Activated CD8-positive, alpha-beta memory T cell treated with anti-CD3 and anti-CD28 coated beads for 48 hours (primary cell): ENCODE results near the gene DNAJC10.

Experiments
- DNase-seq, 3 experiments: peaks; one replicate each; pipeline ENCODE4 v3.0.0-alpha.2; 2020; ENCODE audit warnings: low read depth in 2 of 3, low spot score in 2 of 3

The DNAJC10 gene

DNA sequence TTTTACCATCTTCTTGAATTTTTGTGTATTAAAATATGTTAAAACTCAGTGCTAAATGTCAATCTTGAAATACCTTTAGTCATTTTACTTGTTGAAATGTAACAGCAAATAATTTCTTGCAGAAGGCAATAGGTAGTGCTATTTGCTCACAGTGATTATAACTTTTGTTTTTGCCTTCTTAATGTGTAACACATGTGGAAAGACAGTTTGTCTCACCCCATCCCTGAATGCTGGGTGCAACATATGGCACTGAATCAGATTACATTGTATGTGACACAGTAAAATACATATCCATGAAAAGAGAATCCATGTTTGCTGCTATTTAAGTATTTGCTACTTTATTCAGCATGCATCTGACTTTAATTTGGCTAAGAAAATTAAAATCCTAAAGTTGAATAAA is 115.0 kb downstream of the DNAJC10 start:
- DNase-seq = no peak

DNA sequence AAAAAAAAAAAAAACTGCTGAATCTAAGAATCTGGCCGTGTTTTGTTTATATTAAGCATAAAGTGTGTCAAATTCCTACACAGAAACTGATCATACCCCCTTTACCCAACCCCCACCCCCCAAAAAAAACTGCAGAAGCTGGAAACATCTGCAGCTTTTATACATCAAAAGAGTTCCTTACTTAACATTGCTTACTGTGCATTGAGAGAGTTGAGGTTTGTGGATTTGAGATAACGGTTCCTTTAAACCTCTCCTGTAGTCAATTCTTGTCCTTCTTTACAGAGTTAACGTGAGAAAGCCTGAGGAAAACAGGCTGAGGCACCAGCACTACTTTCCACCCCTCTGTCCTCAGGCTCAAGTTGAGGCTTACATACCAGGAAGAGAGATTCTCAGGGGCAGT is 115.9 kb downstream of the DNAJC10 start:
- no peak for DNase-seq

DNA sequence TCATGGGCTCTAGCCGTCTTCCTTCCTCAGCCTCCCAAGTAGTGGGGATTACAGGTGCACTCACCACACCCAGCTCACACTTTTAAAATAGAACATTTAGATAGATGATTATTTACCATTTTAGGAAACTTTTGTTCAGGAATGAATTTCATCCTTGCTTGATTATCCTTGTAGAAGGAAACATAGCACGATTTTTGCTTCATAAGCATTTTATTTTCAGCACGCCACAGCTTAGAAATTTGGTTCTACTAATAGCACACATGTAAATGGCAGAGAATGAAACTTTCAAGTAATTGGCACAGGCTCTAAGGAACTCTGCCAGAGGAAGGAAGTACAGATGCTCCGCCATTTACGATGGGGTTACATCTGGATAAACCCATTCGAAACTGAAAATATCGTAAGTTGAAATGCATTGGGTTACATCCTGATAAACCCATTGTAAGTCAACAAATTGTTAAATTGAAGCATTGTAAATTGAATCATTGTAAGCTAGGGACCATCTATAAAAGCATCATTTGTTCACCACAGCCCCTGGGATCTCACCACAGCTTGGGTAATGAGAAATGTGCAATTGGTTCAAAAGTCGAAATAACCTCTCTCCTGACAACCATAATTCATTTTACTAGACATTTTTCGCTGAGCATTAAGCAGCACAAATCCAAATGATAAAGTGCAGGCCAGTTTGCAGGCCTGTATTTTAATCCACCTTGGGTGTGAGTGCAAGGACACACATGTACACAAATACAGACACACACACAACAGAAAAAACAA is 117.2 kb downstream of the DNAJC10 start:
- DNase-seq = no peak

DNA sequence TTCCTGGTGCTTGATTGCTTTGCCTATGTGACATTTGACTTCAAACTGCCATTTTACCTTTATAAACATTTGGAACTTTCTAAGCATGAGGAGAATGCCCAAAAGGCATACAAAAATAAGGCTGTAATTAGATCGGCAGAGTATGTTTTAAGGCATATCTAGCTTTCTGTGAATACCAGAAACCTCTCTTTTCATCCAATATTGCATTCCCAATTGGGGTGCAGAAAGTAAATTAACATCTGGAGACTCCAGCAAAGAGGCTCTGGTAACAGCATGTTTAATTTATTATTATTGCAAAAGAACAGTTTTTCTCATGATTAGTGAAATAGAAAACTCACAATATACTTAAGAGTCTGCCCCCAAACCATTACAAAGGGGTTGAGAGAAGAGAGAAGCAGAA is 118.2 kb downstream of the DNAJC10 start:
- no peak for DNase-seq

DNA sequence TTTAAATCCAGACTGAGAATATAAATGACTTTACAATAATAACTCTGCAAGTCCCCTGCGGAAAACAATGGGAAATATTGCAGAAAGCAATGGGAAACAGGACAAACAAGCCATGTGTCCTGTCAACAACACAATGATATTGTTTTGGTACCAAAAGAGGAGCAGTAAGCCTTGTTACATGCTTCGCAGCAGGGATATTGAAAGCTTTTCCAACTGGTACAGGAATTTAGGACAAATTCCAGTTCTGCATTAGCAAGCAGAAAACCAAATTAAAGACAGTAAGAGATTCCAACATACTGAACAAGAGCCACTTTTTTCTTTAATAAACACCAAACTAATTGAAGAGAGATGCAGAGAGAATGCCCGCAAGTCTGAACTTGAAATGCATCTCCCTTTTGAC is 120.4 kb downstream of the DNAJC10 start:
- DNase-seq = no peak
